CD4-positive, alpha-beta T cell (primary cell): ENCODE results near the gene TPSAB1. TPM values are rescaled to one million over a fixed set of nuclear protein-coding genes. Genes with fewer than 3 reads are reported as not detected.

Experiments used
- ATAC-seq: fragments of 200-7000 bp; cut with Tn5 transposase; one replicate; pipeline ENCODE4 v1.10.0; 2022; ENCODE audit warnings: mild to moderate bottlenecking; ENCODE audit not compliant: poor library complexity
- CTCF ChIA-PET: fragments of 350-600 bp; sonication (Branson Sonifier 250); formaldehyde crosslinking; loops from one replicate; lab custom pipeline; 2021; ENCODE audit warnings: antibody characterized with exemption, inconsistent platforms; lab: Charles Lee
- POLR2A ChIA-PET: fragments of 350-600 bp; sonication (Branson Sonifier 250); formaldehyde crosslinking; loops from one replicate; lab custom pipeline; 2021; ENCODE audit warnings: antibody characterized with exemption, inconsistent platforms; lab: Charles Lee
- DNase-seq, 14 experiments: peaks; one replicate each; pipeline ENCODE4 v3.0.0-alpha.2; 2013 to 2020; ENCODE audit warnings: mixed read lengths in 2 of 14
- H3K27ac ChIP-seq, 2 donors: one replicate each; pipeline versions ENCODE4 v1.5.1 to v1.7.0; 2013; ENCODE audit warnings: low read length in 2 of 2, low read depth in 1 of 2, mild to moderate bottlenecking in 1 of 2
- H3K27me3 ChIP-seq, 2 experiments: 1 replicate in 1 of 2; 2 replicates in 1 of 2; pipeline versions ENCODE4 v1.6.1 to v1.7.0; 2013; ENCODE audit warnings: low read length in 2 of 2, control low read depth in 1 of 2, mild to moderate bottlenecking in 1 of 2, moderate library complexity in 1 of 2; ENCODE audit not compliant: insufficient read depth in 2 of 2, control insufficient read depth in 1 of 2
- H3K36me3 ChIP-seq: one replicate; pipeline ENCODE4 v1.6.1; 2013; ENCODE audit warnings: low read length, control low read depth; ENCODE audit not compliant: insufficient read depth
- H3K4me1 ChIP-seq: one replicate; pipeline ENCODE4 v1.6.1; 2013; ENCODE audit warnings: low read length, control low read depth; ENCODE audit not compliant: insufficient read depth
- H3K4me3 ChIP-seq: one replicate; pipeline ENCODE4 v1.5.1; 2013; ENCODE audit warnings: mild to moderate bottlenecking, low read length, moderate library complexity
- H3K9me3 ChIP-seq, 2 experiments: 1 replicate in 1 of 2; 2 replicates in 1 of 2; pipeline versions ENCODE4 v1.6.1 to v1.7.0; 2013; ENCODE audit warnings: low read length in 2 of 2, mild to moderate bottlenecking in 2 of 2, control low read depth in 1 of 2, moderate library complexity in 1 of 2; ENCODE audit not compliant: control insufficient read depth in 1 of 2, insufficient read depth in 1 of 2
- H3K27ac Mint-ChIP-seq: one replicate; pipeline ENCODE4 v1.8.0; 2020; ENCODE audit warnings: mixed read lengths
- H3K27me3 Mint-ChIP-seq: one replicate; pipeline ENCODE4 v1.8.0; 2021; ENCODE audit warnings: mixed read lengths
- H3K36me3 Mint-ChIP-seq: one replicate; pipeline ENCODE4 v1.8.0; 2021; ENCODE audit warnings: low read depth, mixed read lengths
- H3K4me1 Mint-ChIP-seq: one replicate; pipeline ENCODE4 v1.8.0; 2021; ENCODE audit warnings: low read depth, mixed read lengths
- H3K4me3 Mint-ChIP-seq: one replicate; pipeline ENCODE4 v1.8.0; 2020; ENCODE audit warnings: mild to moderate bottlenecking, mixed read lengths
- H3K9me3 Mint-ChIP-seq: one replicate; pipeline ENCODE4 v1.8.0; 2020; ENCODE audit warnings: mixed read lengths
- CTCF ChIP-seq: fragments of 200-600 bp; IDR thresholded peaks from one replicate; pipeline ENCODE4 v1.8.0; 2022; ENCODE audit warnings: antibody characterized with exemption, mild to moderate bottlenecking
- intact Hi-C, 2 experiments: fragments of 100-400 bp; cut with DNase I in 1 of 2; cut with micrococcal nuclease in 1 of 2; formaldehyde crosslinking; loops; one replicate each; pipeline versions ENCODE4 v1.15.1 to v1.9.0; 2023 to 2025; cut with DNase I, micrococcal nuclease
- total RNA-seq, 174 experiments: library from RNA in 2 of 174; stranded (reverse) in 2 of 174; gene quantifications; one replicate each; pipeline ENCODE4 v1.2.3 and lab custom pipeline; 2021 to 2026

Gene TPSAB1
- total RNA-seq, 2 experiments from 2014 or later = 0.22 TPM; not detected in 1

GRCh38 chr16:1262210-1262845 is 21.8 kb downstream of the TPSAB1 start:
- TF ChIP-seq CTCF = no peak
- H3K4me1 Mint-ChIP-seq = peaks cover 5% of the 10 kb centered on the region
- H3K27ac ChIP-seq = no peak overlapping the region
- no peaks in the 10 kb centered on the region for H3K36me3 Mint-ChIP-seq
- H3K9me3 ChIP-seq = peaks cover 0 to 8% of the 10 kb centered on the region in 2 experiments
- no peak for DNase-seq
- no peaks in the 10 kb centered on the region for H3K9me3 Mint-ChIP-seq
- ChIA-PET CTCF (no interaction called here), POLR2A (no interaction called here)
- H3K4me1 ChIP-seq = peaks cover 11% of the 10 kb centered on the region
- H3K27me3 Mint-ChIP-seq = peaks cover 20% of the 10 kb centered on the region
- no peaks in the 10 kb centered on the region for H3K36me3 ChIP-seq
- intact Hi-C loops = no loop called here
- H3K4me3 Mint-ChIP-seq = no peak overlapping the region
- no peak overlapping the region for H3K4me3 ChIP-seq
- H3K27me3 ChIP-seq = peaks cover 26 to 36% of the 10 kb centered on the region in 2 experiments
- no peak for ATAC-seq
- no peak overlapping the region for H3K27ac Mint-ChIP-seq

GRCh38 chr16:1262846-1263221 is 22.3 kb downstream of the TPSAB1 start:
- intact Hi-C loops = no loop called here
- no peak overlapping the region for H3K4me3 Mint-ChIP-seq
- no peak overlapping the region for H3K27ac ChIP-seq
- peaks cover 5% of the 10 kb centered on the region for H3K4me1 Mint-ChIP-seq
- peaks cover 11% of the 10 kb centered on the region for H3K4me1 ChIP-seq
- H3K4me3 ChIP-seq = no peak overlapping the region
- H3K27ac Mint-ChIP-seq = no peak overlapping the region
- peaks cover 0 to 8% of the 10 kb centered on the region in 2 experiments for H3K9me3 ChIP-seq
- ChIA-PET CTCF (no interaction called here), POLR2A (no interaction called here)
- no peak for DNase-seq
- no peaks in the 10 kb centered on the region for H3K9me3 Mint-ChIP-seq
- H3K36me3 ChIP-seq = no peaks in the 10 kb centered on the region
- H3K27me3 Mint-ChIP-seq = peaks cover 19% of the 10 kb centered on the region
- no peak for ATAC-seq
- no peak for TF ChIP-seq CTCF
- no peaks in the 10 kb centered on the region for H3K36me3 Mint-ChIP-seq
- peaks cover 26 to 36% of the 10 kb centered on the region in 2 experiments for H3K27me3 ChIP-seq

GRCh38 chr16:1263591-1264344 is 23.3 kb downstream of the TPSAB1 start:
- Histone ChIP-seq H3K9me3 (peaks cover 0 to 8% of the 10 kb centered on the region in 2 experiments), H3K4me1 (peaks cover 10% of the 10 kb centered on the region), H3K27me3 (peaks cover 23 to 35% of the 10 kb centered on the region in 2 experiments), H3K36me3 (no peaks in the 10 kb centered on the region), H3K4me3 (no peak overlapping the region), H3K27ac (no peak overlapping the region)
- ChIA-PET CTCF (no interaction called here), POLR2A (no interaction called here)
- Mint-ChIP-seq H3K9me3 (no peaks in the 10 kb centered on the region), H3K4me1 (peaks cover 5% of the 10 kb centered on the region), H3K36me3 (no peaks in the 10 kb centered on the region), H3K4me3 (no peak overlapping the region), H3K27me3 (peaks cover 17% of the 10 kb centered on the region), H3K27ac (no peak overlapping the region)
- intact Hi-C loops = no loop called here
- no peak for ATAC-seq
- TF ChIP-seq CTCF = no peak
- no peak for DNase-seq
